ENCODE data around the gene TMEM125.

- TF ChIP-seq CTCF (IDR thresholded peaks at IDR 0.05): no peak
- no peak for TF ChIP-seq POLR2A (IDR thresholded peaks at IDR 0.05)
Measured at GRCh38 chr1:43303471-43304313, 33.9 kb downstream of the TMEM125 start.

All from esophagus squamous epithelium (tissue), 4 donors.